Measurements from ENCODE around the gene DCST2. TPM values are rescaled to one million over a fixed set of nuclear protein-coding genes. Genes with fewer than 3 reads are reported as not detected.

DCST2 gene
- polyA plus RNA-seq, 1 donor from 2014 or later, result 1.8 TPM

DNA sequence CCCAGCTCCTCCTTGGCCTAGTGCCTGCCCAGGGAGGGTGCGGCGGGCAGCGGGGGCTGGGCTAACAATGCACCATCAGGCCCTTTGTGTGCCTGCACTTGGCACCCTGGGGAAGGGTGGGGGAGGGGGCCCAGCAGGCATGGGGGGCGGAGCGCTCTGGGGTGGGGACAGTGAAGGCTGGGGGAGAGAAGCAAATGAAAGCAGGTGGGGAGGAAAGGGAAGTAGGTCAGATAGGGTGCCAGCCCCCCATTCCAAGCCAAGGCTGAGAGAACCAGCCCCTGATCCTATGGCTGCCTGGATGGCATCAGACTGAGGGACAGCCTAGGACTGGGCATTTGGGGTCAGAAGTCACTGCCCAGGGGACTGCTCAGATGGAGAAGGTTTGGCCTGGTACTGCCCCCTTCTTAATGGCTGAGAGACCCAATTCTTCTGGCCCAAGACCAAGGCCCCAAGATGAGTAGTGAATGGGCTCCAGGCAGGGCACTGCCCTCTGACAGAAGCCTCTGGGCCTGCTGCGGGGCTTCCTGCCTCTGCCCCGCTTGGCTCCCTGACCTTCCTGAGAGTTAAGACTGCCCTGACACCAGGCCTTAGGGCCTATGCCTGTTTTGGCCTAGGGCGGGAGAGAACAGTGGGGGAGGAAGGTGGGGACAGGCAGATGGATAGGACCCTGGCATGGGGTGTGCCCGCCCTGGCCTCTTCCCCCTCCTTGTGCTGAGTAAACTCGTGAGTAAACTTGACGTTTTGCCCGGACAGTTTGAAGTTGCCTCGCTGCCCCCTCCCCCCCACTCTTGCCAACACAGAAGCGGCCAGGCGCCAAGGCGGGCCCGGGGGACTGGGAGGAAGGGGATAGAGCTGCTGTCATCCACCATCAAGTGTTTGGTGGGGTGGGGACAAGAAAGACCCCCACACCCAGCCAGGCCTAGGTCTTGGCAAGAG, 28.2 kb downstream of the DCST2 start:
- Histone ChIP-seq H3K9me2 (ENCODE audit: insufficient read depth, low read length) (no peaks in the 10 kb centered on the region), H4K20me1 (ENCODE audit: insufficient read depth) (no peaks in the 10 kb centered on the region), H2AFZ (ENCODE audit: low read depth, low read length) (no peak overlapping the region), H3K9ac (ENCODE audit: low read length) (no peak overlapping the region), H3K9me3 (ENCODE audit: low read length) (no peaks in the 10 kb centered on the region), H3K79me2 (replicated peaks; ENCODE audit: insufficient read depth, low read length) (no peaks in the 10 kb centered on the region), H3K4me2 (ENCODE audit: low read length) (no peak overlapping the region), H3F3A (ENCODE audit: insufficient read depth, low read length, poor library complexity, severe bottlenecking) (no peaks in the 10 kb centered on the region), H3K27me3 (ENCODE audit: insufficient read depth, low read depth, low read length) (peaks cover 9% of the 10 kb centered on the region), H3K36me3 (ENCODE audit: insufficient read depth, low read length) (no peaks in the 10 kb centered on the region), H3K27ac (ENCODE audit: low read length) (no peak overlapping the region), H3K4me3 (ENCODE audit: low read length) (no peak overlapping the region)
- TF ChIP-seq MXI1 (conservative IDR thresholded peaks at IDR 0.05; ENCODE audit: poor library complexity, severe bottlenecking), result no peak
- TF ChIP-seq, protein P1, sequence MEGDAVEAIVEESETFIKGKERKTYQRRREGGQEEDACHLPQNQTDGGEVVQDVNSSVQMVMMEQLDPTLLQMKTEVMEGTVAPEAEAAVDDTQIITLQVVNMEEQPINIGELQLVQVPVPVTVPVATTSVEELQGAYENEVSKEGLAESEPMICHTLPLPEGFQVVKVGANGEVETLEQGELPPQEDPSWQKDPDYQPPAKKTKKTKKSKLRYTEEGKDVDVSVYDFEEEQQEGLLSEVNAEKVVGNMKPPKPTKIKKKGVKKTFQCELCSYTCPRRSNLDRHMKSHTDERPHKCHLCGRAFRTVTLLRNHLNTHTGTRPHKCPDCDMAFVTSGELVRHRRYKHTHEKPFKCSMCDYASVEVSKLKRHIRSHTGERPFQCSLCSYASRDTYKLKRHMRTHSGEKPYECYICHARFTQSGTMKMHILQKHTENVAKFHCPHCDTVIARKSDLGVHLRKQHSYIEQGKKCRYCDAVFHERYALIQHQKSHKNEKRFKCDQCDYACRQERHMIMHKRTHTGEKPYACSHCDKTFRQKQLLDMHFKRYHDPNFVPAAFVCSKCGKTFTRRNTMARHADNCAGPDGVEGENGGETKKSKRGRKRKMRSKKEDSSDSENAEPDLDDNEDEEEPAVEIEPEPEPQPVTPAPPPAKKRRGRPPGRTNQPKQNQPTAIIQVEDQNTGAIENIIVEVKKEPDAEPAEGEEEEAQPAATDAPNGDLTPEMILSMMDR (IDR thresholded peaks at IDR 0.05; ENCODE audit: poor library complexity, severe bottlenecking), result no peak
- TF ChIP-seq, protein P2, sequence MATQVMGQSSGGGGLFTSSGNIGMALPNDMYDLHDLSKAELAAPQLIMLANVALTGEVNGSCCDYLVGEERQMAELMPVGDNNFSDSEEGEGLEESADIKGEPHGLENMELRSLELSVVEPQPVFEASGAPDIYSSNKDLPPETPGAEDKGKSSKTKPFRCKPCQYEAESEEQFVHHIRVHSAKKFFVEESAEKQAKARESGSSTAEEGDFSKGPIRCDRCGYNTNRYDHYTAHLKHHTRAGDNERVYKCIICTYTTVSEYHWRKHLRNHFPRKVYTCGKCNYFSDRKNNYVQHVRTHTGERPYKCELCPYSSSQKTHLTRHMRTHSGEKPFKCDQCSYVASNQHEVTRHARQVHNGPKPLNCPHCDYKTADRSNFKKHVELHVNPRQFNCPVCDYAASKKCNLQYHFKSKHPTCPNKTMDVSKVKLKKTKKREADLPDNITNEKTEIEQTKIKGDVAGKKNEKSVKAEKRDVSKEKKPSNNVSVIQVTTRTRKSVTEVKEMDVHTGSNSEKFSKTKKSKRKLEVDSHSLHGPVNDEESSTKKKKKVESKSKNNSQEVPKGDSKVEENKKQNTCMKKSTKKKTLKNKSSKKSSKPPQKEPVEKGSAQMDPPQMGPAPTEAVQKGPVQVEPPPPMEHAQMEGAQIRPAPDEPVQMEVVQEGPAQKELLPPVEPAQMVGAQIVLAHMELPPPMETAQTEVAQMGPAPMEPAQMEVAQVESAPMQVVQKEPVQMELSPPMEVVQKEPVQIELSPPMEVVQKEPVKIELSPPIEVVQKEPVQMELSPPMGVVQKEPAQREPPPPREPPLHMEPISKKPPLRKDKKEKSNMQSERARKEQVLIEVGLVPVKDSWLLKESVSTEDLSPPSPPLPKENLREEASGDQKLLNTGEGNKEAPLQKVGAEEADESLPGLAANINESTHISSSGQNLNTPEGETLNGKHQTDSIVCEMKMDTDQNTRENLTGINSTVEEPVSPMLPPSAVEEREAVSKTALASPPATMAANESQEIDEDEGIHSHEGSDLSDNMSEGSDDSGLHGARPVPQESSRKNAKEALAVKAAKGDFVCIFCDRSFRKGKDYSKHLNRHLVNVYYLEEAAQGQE (IDR thresholded peaks at IDR 0.05; ENCODE audit: borderline replicate concordance), result no peak
- no peak for TF ChIP-seq EP300 (conservative IDR thresholded peaks at IDR 0.05; ENCODE audit: poor library complexity, severe bottlenecking)
- TF ChIP-seq SMC3 (conservative IDR thresholded peaks at IDR 0.05; ENCODE audit: poor library complexity), result no peak
- TF ChIP-seq EZH2 (IDR thresholded peaks at IDR 0.05; ENCODE audit: borderline replicate concordance, insufficient read depth, low read length, poor library complexity, severe bottlenecking), result no peak
- no peak for TF ChIP-seq TAF1 (IDR thresholded peaks at IDR 0.05; ENCODE audit: low read depth)
- no peak for TF ChIP-seq RAD21 (conservative IDR thresholded peaks at IDR 0.05)
- TF ChIP-seq POLR2AphosphoS5 (IDR thresholded peaks at IDR 0.05), result no peak

DNA sequence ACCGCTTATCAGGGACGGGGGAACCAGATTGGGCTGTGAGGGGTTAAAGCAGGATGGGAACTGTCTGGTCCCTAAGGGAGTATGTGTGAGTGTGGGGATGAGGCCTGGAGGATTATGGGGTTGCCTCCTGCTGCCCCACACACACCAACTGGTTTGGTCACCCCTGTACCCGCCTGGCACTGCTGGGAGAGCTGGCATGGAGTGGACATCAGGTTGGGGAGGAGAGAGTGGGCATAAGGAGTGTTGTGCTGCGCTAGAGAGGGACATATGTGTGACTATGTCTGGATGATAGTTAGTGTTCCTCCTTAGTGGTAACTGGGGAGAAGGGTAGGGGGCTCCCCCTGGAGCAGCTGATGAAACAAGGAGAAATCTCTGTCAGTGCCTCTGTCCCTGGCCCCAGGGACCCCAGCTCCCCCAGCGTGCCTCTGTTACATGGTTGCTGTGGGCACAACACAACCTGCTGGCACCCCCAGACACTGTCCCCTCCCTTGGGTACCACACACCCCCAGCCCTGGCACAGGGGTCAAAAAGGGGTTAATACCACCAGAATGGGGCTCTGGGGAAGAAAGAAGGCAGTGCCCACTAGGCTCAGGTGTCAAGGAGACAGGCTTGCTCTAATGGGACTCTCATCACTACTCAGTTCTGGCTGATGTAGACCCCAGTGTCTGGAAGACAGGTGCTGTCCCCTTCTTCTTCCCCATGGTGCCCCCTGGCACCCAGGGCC, 29.1 kb downstream of the DCST2 start:
- no peaks in the 10 kb centered on the region for H3F3A ChIP-seq (ENCODE audit: insufficient read depth, low read length, poor library complexity, severe bottlenecking)
- H3K36me3 ChIP-seq (ENCODE audit: insufficient read depth, low read length), result no peaks in the 10 kb centered on the region
- no peak overlapping the region for H3K9ac ChIP-seq (ENCODE audit: low read length)
- H2AFZ ChIP-seq (ENCODE audit: low read depth, low read length), result no peak overlapping the region
- peaks cover 9% of the 10 kb centered on the region for H3K27me3 ChIP-seq (ENCODE audit: insufficient read depth, low read depth, low read length)
- TF ChIP-seq TAF1 (IDR thresholded peaks at IDR 0.05; ENCODE audit: low read depth) (no peak), SMC3 (conservative IDR thresholded peaks at IDR 0.05; ENCODE audit: poor library complexity) (no peak), POLR2AphosphoS5 (IDR thresholded peaks at IDR 0.05) (no peak), EP300 (conservative IDR thresholded peaks at IDR 0.05; ENCODE audit: poor library complexity, severe bottlenecking) (no peak)
- TF ChIP-seq, protein P1 (IDR thresholded peaks at IDR 0.05; ENCODE audit: poor library complexity, severe bottlenecking), result no peak
- peak overlapping the region; percentile 58 for H3K4me3 ChIP-seq (ENCODE audit: low read length)
- H3K9me2 ChIP-seq (ENCODE audit: insufficient read depth, low read length), result no peaks in the 10 kb centered on the region
- no peaks in the 10 kb centered on the region for H3K9me3 ChIP-seq (ENCODE audit: low read length)
- no peak overlapping the region for H3K4me2 ChIP-seq (ENCODE audit: low read length)
- no peaks in the 10 kb centered on the region for H3K79me2 ChIP-seq (replicated peaks; ENCODE audit: insufficient read depth, low read length)
- no peaks in the 10 kb centered on the region for H4K20me1 ChIP-seq (ENCODE audit: insufficient read depth)
- no peak overlapping the region for H3K27ac ChIP-seq (ENCODE audit: low read length)

Measured in neural cell (in vitro differentiated cells).